NT2/D1 (cell line): ENCODE data around the gene PTPN1.

Source experiments
- SUZ12 ChIP-seq: IDR thresholded peaks from 2 replicates; pipeline ENCODE4 v1.6.1; 2011; ENCODE audit not compliant: insufficient read length, insufficient read depth; ENCODE audit errors: extremely low read depth
- ZNF274 ChIP-seq: IDR thresholded peaks from 2 replicates; pipeline ENCODE4 v1.6.1; 2011; ENCODE audit warnings: mild to moderate bottlenecking, low read depth, low read length

- TF ChIP-seq ZNF274 (no peak), SUZ12 (no peak)
Observed at GRCh38 chr20:50510706-50511542, 741 bp downstream of the PTPN1 start.
